GM12878 (cell line): Measurements from ENCODE around the gene TCF20. TPM values are rescaled to one million over a fixed set of nuclear protein-coding genes. Genes with fewer than 3 reads are reported as not detected.

Experiments used
- CBFB ChIP-seq: IDR thresholded peaks from 2 replicates; pipeline ENCODE4 v1.6.1; 2016; ENCODE audit warnings: antibody characterized with exemption, low read depth
- CHD2 ChIP-seq: IDR thresholded peaks from 2 replicates; pipeline ENCODE4 v1.6.1; 2011; ENCODE audit warnings: low read depth, low read length, improper control_type of control experiment, borderline replicate concordance
- CREM ChIP-seq: IDR thresholded peaks from 2 replicates; pipeline ENCODE4 v1.6.1; 2014; ENCODE audit warnings: antibody characterized with exemption, low read depth
- DPF2 ChIP-seq: fragments of 450-650 bp; IDR thresholded peaks from 2 replicates; pipeline ENCODE4 v1.6.1; 2017; ENCODE audit warnings: mild to moderate bottlenecking
- EED ChIP-seq: sonication (generic); IDR thresholded peaks from 2 replicates; pipeline ENCODE4 v1.6.1; 2016; ENCODE audit warnings: antibody characterized with exemption, low read depth
- EGR1 ChIP-seq, 2 experiments: IDR thresholded peaks; 1 replicate in 1 of 2; 2 replicates in 1 of 2; pipeline ENCODE4 v1.6.1; 2011 to 2012; ENCODE audit warnings: low read depth in 2 of 2, low read length in 2 of 2, borderline replicate concordance in 1 of 2, mild to moderate bottlenecking in 1 of 2, moderate library complexity in 1 of 2
- ESRRA ChIP-seq: IDR thresholded peaks from 2 replicates; pipeline ENCODE4 v1.6.1; 2012; ENCODE audit warnings: mild to moderate bottlenecking, low read length, improper control_type of control experiment
- JUNB ChIP-seq: IDR thresholded peaks from 2 replicates; pipeline ENCODE4 v1.6.1; 2016; ENCODE audit warnings: antibody characterized with exemption, mild to moderate bottlenecking
- MTA2 ChIP-seq: fragments of 450-650 bp; IDR thresholded peaks from 2 replicates; pipeline ENCODE4 v1.6.1; 2016; ENCODE audit warnings: low read depth, mild to moderate bottlenecking, moderate library complexity
- MTA3 ChIP-seq: IDR thresholded peaks from 2 replicates; pipeline ENCODE4 v1.6.1; 2012; ENCODE audit warnings: low read length, inconsistent platforms, borderline replicate concordance
- NFXL1 ChIP-seq: fragments of 450-650 bp; IDR thresholded peaks from 2 replicates; pipeline ENCODE4 v1.6.1; 2017; ENCODE audit warnings: antibody characterized with exemption, mild to moderate bottlenecking, borderline replicate concordance
- NRF1 ChIP-seq: conservative IDR thresholded peaks from 2 replicates; pipeline ENCODE4 v1.6.1; 2011; ENCODE audit warnings: mild to moderate bottlenecking, low read depth, low read length, improper control_type of control experiment
- SP1 ChIP-seq: IDR thresholded peaks from one replicate; pipeline ENCODE4 v1.6.1; 2011; ENCODE audit warnings: low read depth, low read length
- SPI1 ChIP-seq: IDR thresholded peaks from 2 replicates; pipeline ENCODE4 v1.6.1; 2011; ENCODE audit warnings: low read depth, mild to moderate bottlenecking, low read length, moderate library complexity, borderline replicate concordance; ENCODE audit not compliant: insufficient read depth
- polyA plus RNA-seq, 11 experiments: library from polyadenylated mRNA; depleted of rRNA in 4 of 11; unstranded in 6 of 11; stranded (reverse) in 5 of 11; fragments of >200 nt; fragmentation: Nextera tagmentation in 4 of 11; fragmentation: Illumina TruSeq in 1 of 11; extraction: Ambion mirVana in 4 of 11; extraction: Trizol in 1 of 11; gene quantifications; 1 replicate in 1 of 11; 2 replicates in 10 of 11; pipeline versions ENCODE4 v1.2.1 to v1.2.3, GENCODE V29; 2011 to 2016; ENCODE audit warnings: inconsistent platforms in 2 of 11, missing spikeins in 2 of 11, low read depth in 1 of 11
- total RNA-seq, 4 experiments: library from RNA; depleted of rRNA in 3 of 4; stranded (reverse); fragments of >200 nt in 3 of 4; fragmentation: Illumina TruSeq in 1 of 4; extraction: Trizol in 1 of 4; gene quantifications; 2 replicates each; pipeline versions ENCODE4 v1.2.1 to v1.2.3, GENCODE V29; 2013 to 2021
- TF ChIP-seq, protein P1 (sequence below): IDR thresholded peaks from 2 replicates; pipeline ENCODE4 v1.6.1; 2012; ENCODE audit warnings: low read depth, low read length, improper control_type of control experiment
- TF ChIP-seq, protein P2 (sequence below): IDR thresholded peaks from 2 replicates; pipeline ENCODE4 v1.6.1; 2011; ENCODE audit warnings: borderline replicate concordance, low read depth, mild to moderate bottlenecking, moderate library complexity, mixed read lengths, low read length; ENCODE audit not compliant: insufficient read depth; ENCODE audit errors: extremely low read length
- TF ChIP-seq, protein P3 (sequence below): IDR thresholded peaks from 2 replicates; pipeline ENCODE4 v1.6.1; 2011; ENCODE audit warnings: low read depth, low read length, improper control_type of control experiment, borderline replicate concordance
- TF ChIP-seq, protein P4 (sequence below): IDR thresholded peaks from 2 replicates; pipeline ENCODE4 v1.6.1; 2011; ENCODE audit warnings: mild to moderate bottlenecking, low read depth, low read length, moderate library complexity; ENCODE audit not compliant: insufficient replicate concordance

TCF20 gene
- total and polyA plus RNA-seq, 10 of the 15 experiments (the other 5 are each of a cell fraction or from before 2014, with no cell fraction given): 0.64 to 52.9 (median 22.6) TPM

DNA sequence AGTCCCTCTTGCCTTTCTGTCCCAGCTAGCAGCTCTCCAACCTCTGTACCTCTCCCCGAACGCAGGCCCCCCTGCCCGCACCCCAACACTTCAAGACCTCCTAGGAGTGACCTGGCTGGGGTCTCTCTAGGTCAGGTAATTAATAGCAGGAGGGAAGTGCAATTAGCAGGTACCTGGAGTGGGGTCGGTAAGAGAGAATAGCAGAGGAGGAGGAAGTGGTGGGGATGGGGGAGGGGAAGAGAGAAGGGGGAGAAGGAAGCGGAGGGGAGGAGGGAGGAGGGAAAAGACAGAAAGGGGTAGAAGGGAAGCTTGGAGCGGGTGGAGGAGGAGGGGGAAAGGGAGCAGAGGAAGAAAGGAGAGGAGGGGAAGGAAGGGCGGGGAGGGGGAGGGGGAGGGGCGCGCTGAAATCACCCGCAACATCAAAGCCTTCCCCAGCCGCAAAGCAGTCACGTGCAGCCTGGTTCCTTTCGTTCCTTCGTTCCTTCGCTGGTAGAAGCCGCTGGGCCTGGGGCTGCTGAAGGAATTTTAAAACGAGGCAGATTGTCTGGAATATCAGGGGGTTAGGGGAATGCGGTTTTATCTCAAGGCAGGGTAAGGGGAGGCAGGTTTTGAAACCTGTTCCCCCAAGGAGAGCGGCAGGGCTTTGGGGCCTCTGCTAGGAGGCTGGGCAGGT, 29.3 kb upstream of the TCF20 start (continued):
- no peak for TF ChIP-seq NFXL1
- TF ChIP-seq, protein P1, sequence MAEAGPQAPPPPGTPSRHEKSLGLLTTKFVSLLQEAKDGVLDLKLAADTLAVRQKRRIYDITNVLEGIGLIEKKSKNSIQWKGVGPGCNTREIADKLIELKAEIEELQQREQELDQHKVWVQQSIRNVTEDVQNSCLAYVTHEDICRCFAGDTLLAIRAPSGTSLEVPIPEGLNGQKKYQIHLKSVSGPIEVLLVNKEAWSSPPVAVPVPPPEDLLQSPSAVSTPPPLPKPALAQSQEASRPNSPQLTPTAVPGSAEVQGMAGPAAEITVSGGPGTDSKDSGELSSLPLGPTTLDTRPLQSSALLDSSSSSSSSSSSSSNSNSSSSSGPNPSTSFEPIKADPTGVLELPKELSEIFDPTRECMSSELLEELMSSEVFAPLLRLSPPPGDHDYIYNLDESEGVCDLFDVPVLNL: no peak
- TF ChIP-seq, protein P2, sequence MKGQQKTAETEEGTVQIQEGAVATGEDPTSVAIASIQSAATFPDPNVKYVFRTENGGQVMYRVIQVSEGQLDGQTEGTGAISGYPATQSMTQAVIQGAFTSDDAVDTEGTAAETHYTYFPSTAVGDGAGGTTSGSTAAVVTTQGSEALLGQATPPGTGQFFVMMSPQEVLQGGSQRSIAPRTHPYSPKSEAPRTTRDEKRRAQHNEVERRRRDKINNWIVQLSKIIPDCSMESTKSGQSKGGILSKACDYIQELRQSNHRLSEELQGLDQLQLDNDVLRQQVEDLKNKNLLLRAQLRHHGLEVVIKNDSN: peak; percentile 82
- TF ChIP-seq MTA3: no peak
- TF ChIP-seq DPF2: 0 out of 2 replicates have a peak, but pooled peaks have one; percentile 15
- TF ChIP-seq, protein P3, sequence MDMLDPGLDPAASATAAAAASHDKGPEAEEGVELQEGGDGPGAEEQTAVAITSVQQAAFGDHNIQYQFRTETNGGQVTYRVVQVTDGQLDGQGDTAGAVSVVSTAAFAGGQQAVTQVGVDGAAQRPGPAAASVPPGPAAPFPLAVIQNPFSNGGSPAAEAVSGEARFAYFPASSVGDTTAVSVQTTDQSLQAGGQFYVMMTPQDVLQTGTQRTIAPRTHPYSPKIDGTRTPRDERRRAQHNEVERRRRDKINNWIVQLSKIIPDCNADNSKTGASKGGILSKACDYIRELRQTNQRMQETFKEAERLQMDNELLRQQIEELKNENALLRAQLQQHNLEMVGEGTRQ: peak; percentile 20; the same call in 1 of the 2 replicates
- TF ChIP-seq ESRRA: no peak
- no peak for TF ChIP-seq NRF1
- TF ChIP-seq, protein P4, sequence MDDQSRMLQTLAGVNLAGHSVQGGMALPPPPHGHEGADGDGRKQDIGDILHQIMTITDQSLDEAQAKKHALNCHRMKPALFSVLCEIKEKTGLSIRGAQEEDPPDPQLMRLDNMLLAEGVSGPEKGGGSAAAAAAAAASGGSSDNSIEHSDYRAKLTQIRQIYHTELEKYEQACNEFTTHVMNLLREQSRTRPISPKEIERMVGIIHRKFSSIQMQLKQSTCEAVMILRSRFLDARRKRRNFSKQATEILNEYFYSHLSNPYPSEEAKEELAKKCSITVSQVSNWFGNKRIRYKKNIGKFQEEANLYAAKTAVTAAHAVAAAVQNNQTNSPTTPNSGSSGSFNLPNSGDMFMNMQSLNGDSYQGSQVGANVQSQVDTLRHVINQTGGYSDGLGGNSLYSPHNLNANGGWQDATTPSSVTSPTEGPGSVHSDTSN: no peak
- 0 out of 2 replicates have a peak, but pooled peaks have one; percentile 14 for TF ChIP-seq CHD2
- TF ChIP-seq EGR1 (IDR thresholded peaks at IDR 0.05; ENCODE audit: borderline replicate concordance in 1 of 2, low read depth in 2 of 2, low read length in 2 of 2): no peak
- 0 out of 2 replicates have a peak, but pooled peaks have one; percentile 6 for TF ChIP-seq CREM
- no peak for TF ChIP-seq JUNB
- peak; percentile 42; the same call in 1 of the 2 replicates for TF ChIP-seq MTA2
- TF ChIP-seq CBFB: no peak; the same call in 1 of the 2 replicates
- TF ChIP-seq EED: peak; percentile 37; the same call in 1 of the 2 replicates
- peak; percentile 6 for TF ChIP-seq SP1
- peak; percentile 61; the same call in 1 of the 2 replicates for TF ChIP-seq SPI1
